Activated CD4-positive, alpha-beta T cell treated with anti-CD3 and anti-CD28 coated beads for 36 hours (primary cell): Measurements from ENCODE around the gene CEP162. TPM values are rescaled to one million over a fixed set of nuclear protein-coding genes. Genes with fewer than 3 reads are reported as not detected.

Experiments used
- ATAC-seq: fragments of 200-7000 bp; cut with Tn5 transposase; one replicate; pipeline ENCODE4 v1.10.0; 2021; ENCODE audit warnings: mild to moderate bottlenecking, moderate library complexity
- CTCF ChIA-PET: fragments of 350-600 bp; sonication (Branson Sonifier 250); formaldehyde crosslinking; loops from one replicate; lab custom pipeline; 2021; ENCODE audit warnings: antibody characterized with exemption; lab: Charles Lee
- POLR2A ChIA-PET: fragments of 350-600 bp; sonication (Branson Sonifier 250); formaldehyde crosslinking; loops from one replicate; lab custom pipeline; 2021; ENCODE audit warnings: antibody characterized with exemption, inconsistent platforms; lab: Charles Lee
- DNase-seq: peaks from one replicate; pipeline ENCODE4 v3.0.0-alpha.2; 2020
- H3K27ac Mint-ChIP-seq: one replicate; pipeline ENCODE4 v1.8.0; 2021; ENCODE audit warnings: mixed read lengths
- H3K27me3 Mint-ChIP-seq: one replicate; pipeline ENCODE4 v1.8.0; 2021; ENCODE audit warnings: mixed read lengths
- H3K36me3 Mint-ChIP-seq: one replicate; pipeline ENCODE4 v1.8.0; 2021; ENCODE audit warnings: low read depth, mixed read lengths
- H3K4me1 Mint-ChIP-seq: one replicate; pipeline ENCODE4 v1.8.0; 2021; ENCODE audit warnings: mixed read lengths
- H3K4me3 Mint-ChIP-seq: one replicate; pipeline ENCODE4 v1.8.0; 2021; ENCODE audit warnings: mild to moderate bottlenecking, moderate library complexity, mixed read lengths
- H3K9me3 Mint-ChIP-seq: one replicate; pipeline ENCODE4 v1.8.0; 2021; ENCODE audit warnings: low read depth, mixed read lengths
- intact Hi-C, 2 experiments: fragments of 100-400 bp; cut with DNase I in 1 of 2; cut with micrococcal nuclease in 1 of 2; formaldehyde crosslinking; loops; one replicate each; pipeline versions ENCODE4 v1.14.2 to v1.15.1; 2022 to 2024; cut with DNase I, micrococcal nuclease
- total RNA-seq, 2 experiments: library from RNA; stranded (reverse); gene quantifications; one replicate each; pipeline ENCODE4 v1.2.3, GENCODE V29; 2021

Gene CEP162, protein sequence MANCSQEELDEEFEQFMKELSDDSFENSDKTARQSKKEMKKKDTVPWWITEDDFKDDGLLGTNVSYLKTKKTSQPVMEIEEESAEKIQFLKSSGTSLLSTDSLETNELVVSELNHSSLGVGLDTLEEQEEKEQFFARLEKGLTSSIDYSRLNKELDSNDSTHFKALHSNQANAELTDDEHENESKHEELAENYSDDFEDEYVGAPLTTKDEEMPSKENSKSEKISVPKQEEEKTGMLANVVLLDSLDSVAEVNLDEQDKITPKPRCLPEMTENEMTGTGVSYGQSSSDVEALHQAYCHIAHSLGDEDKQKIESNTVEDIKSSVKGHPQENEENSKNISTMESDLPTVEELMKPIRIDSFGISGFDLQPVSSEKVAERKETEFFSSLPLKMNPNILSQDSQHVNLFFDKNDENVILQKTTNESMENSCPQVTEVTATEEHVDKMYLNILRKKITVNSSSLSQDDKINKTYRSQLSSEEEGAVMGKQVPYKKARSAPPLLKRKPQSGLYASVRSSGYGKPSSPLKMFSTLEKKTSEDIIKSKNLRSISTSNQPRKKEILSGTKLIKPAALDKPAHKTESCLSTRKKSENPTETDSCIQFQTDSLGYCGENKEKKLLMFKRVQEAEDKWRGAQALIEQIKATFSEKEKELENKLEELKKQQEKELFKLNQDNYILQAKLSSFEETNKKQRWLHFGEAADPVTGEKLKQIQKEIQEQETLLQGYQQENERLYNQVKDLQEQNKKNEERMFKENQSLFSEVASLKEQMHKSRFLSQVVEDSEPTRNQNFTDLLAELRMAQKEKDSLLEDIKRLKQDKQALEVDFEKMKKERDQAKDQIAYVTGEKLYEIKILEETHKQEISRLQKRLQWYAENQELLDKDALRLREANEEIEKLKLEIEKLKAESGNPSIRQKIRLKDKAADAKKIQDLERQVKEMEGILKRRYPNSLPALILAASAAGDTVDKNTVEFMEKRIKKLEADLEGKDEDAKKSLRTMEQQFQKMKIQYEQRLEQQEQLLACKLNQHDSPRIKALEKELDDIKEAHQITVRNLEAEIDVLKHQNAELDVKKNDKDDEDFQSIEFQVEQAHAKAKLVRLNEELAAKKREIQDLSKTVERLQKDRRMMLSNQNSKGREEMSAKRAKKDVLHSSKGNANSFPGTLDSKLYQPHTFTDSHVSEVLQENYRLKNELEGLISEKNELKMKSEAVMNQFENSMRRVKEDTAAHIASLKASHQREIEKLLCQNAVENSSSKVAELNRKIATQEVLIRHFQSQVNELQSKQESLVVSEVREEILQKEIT (N-terminal part only)
- 1 to 10 TPM; 7.2 to 7.3 TPM for total RNA-seq

DNA sequence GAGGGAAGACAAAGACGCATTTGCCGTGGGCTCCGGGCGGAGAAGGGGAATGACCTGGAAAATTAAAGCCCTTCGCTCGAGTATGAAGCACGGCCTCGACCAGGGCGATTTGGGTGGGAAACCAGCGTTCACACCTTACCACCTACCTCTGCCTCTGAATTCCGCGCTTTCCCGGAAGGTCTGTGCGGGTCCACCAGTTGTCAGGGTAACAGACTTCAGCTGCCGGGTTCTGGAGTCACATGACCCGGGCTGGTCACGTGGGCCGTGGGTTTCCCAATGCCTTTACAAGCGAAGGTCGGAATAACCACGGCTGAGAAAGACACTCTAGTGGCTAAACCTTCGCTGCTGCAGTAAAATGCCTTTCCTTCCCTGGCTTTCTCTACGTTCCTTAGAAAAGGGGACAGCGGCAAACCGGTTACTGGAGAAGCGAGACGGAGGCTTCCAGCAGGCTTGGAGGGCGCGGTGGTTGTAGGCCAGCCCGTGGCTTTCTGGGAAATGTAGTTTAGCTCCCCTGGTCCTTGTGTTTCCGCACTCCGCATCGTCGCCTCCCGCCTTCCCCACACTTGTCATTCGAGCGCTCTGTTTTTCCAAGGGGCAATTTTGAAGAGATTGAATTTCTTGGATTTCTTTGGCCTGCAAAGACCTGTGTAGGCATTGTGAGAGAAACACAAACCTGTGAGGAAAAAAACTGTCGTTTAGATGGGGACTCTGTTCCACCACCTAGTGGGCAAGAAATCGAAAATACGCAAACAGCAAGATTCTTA is at the start of gene CEP162:
TSS of gene CEP162 (minus strand) at position 210 of the 764 bp plus-strand sequence. CDS start 1,250 bp downstream, outside the sequence.
- DNase-seq (peak; percentile 93), ATAC-seq (peak; percentile 96)
- peak within 1 kb of the TSS; percentile 92 for H3K27ac Mint-ChIP-seq
- POLR2A ChIA-PET = interaction anchor here (0.8 kb wide), 1 partner anchor 67 kb away, joined by 3 read pairs; no protein-coding TSS in a partner anchor
- intact Hi-C loops = loop anchor here (1.0 to 10.0 kb wide), 10 partner anchors 343 to 1980 kb away; partner anchors contain the start of genes CYB5R4 (in 2 of the 2), UBE3D (in 2 of the 2), DOP1A (in 1 of the 2) and IBTK (in 1 of the 2)
- H3K36me3 Mint-ChIP-seq = no peaks in the 10 kb centered on the region
- H3K4me1 Mint-ChIP-seq = peaks cover 12% of the 10 kb centered on the region
- peak within 1 kb of the TSS; percentile 84 for H3K4me3 Mint-ChIP-seq
- H3K9me3 Mint-ChIP-seq = no peaks in the 10 kb centered on the region
- CTCF ChIA-PET = interaction anchor here (0.7 to 2.1 kb wide), 15 partner anchors 8 to 368 kb away, joined by 3 to 15 read pairs (median 4); partner anchors contain the start of gene CYB5R4
- H3K27me3 Mint-ChIP-seq = peaks cover 5% of the 10 kb centered on the region

DNA sequence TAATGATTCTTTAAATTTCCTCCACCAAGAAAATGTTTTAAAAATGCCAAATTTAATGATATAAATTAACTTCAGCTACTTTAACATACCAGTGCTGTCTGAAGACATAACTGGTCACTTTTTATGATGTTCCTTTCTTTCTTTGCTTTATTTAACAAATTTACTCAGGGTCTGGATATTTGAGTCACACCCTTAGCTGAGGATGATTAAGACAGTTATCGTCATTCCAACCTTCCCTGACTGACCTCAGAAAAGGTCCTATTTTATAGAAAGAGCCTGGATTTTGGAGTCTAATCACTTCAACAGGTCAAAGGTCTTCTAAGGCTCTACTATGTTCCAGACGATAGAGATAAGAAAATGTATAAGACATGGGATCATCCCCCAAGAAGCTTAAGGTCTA is 47.4 kb upstream of the CEP162 start:
- no peak overlapping the region for H3K4me3 Mint-ChIP-seq
- no peaks in the 10 kb centered on the region for H3K4me1 Mint-ChIP-seq
- ATAC-seq = no peak
- no peak for DNase-seq
- no peak overlapping the region for H3K27ac Mint-ChIP-seq
- intact Hi-C loops = no loop called here
- ChIA-PET POLR2A (no interaction called here), CTCF (no interaction called here)
- H3K36me3 Mint-ChIP-seq = no peaks in the 10 kb centered on the region
- H3K9me3 Mint-ChIP-seq = no peaks in the 10 kb centered on the region
- H3K27me3 Mint-ChIP-seq = peaks cover 17% of the 10 kb centered on the region

DNA sequence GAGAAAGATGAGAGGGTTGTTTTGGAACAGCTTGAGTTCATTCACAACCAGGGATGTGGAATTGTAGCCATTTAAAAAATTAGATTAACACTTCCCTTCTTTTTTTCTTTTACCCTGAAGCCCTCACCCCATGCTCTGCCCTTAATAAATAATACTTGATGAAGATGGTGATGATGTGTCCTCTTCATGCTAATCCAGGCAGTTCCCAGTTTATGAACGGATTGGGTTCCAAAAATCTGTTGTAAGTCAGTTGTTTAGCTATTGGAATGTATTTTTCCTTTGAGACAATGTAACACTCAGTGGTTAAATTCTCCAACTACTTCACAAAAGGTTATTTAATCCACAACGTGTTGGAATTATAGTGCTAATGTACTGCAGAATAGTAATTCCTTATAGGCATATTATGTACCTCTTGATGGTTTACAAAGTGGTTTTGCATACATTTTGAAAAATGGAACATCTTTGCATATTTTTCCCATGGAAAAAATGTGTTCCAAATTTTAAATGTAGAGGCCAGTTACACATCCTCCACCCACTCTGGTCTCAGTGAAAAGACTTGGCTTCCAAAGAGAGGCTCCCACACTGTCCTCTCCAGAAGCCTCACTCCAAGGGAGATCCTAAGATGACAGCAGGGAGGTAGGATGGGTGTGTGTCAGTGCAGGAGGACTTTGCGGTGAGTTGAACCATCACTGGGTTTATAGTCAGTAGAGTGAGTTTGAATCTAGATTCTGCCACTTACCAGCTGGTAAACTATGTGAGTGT is 45.8 kb upstream of the CEP162 start:
- H3K27ac Mint-ChIP-seq = no peak overlapping the region
- H3K27me3 Mint-ChIP-seq = peaks cover 17% of the 10 kb centered on the region
- ATAC-seq (no peak), DNase-seq (no peak)
- CTCF ChIA-PET = no interaction called here
- no peak overlapping the region for H3K4me3 Mint-ChIP-seq
- no peaks in the 10 kb centered on the region for H3K4me1 Mint-ChIP-seq
- H3K9me3 Mint-ChIP-seq = no peaks in the 10 kb centered on the region
- intact Hi-C loops = no loop called here
- POLR2A ChIA-PET = no interaction called here
- no peaks in the 10 kb centered on the region for H3K36me3 Mint-ChIP-seq

DNA sequence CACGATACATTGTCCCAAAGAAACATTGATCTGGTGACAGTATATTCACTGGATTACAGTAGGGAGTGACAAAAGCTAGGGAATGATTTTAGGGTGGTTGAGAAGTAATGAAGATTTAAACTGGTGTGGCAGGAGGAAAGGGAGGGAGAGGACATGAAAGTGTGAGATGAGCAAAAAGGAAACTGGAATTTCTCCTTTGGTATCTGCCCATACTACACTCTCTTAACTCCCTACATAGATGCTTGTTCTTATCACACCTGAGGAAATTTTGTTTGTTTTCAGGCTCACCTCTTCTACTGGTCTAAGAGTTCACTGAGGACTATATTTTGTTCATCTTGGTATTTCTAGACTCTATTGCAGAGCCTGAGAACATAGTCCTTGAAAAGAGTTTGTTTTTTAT is 44.9 kb upstream of the CEP162 start:
- intact Hi-C loops = no loop called here
- no peaks in the 10 kb centered on the region for H3K9me3 Mint-ChIP-seq
- no peak for ATAC-seq
- H3K4me1 Mint-ChIP-seq = no peaks in the 10 kb centered on the region
- H3K27ac Mint-ChIP-seq = no peak overlapping the region
- POLR2A ChIA-PET = no interaction called here
- H3K36me3 Mint-ChIP-seq = no peaks in the 10 kb centered on the region
- H3K27me3 Mint-ChIP-seq = peaks cover 17% of the 10 kb centered on the region
- DNase-seq = no peak
- no peak overlapping the region for H3K4me3 Mint-ChIP-seq
- CTCF ChIA-PET = no interaction called here

DNA sequence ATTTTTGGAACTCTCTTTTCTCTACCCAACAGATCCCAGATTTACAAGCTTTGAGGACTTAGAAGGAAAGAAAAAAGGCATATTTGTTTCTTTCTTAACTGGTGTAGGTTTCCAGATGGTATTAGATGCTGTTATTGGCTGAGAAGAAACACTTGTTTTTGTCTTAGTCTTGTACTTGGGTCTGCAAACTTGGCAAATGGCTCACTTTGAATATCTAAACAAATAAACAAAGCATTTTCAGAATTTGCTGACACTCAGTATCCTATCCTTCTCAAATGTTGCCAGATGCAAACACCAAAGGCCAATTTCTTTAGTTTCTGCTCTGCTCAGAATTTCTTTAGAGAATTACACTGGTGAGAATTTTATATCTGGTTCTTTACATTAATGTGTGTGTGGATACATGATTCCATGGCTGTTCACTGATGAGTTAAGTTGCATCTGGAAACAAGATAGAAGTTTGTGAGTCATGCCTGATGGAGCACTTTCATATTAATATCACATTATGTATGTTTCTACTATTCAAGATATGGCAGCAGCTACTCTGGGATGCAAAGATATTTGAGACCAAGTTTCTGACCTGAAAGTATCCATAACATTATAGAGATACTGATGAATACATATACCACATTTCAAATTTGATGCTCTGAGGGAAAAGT is 43.7 kb upstream of the CEP162 start:
- H3K27me3 Mint-ChIP-seq = peaks cover 16% of the 10 kb centered on the region
- ATAC-seq (no peak), DNase-seq (no peak)
- no peaks in the 10 kb centered on the region for H3K4me1 Mint-ChIP-seq
- intact Hi-C loops = no loop called here
- H3K27ac Mint-ChIP-seq = no peak overlapping the region
- H3K9me3 Mint-ChIP-seq = no peaks in the 10 kb centered on the region
- no peak overlapping the region for H3K4me3 Mint-ChIP-seq
- ChIA-PET POLR2A (no interaction called here), CTCF (no interaction called here)
- H3K36me3 Mint-ChIP-seq = no peaks in the 10 kb centered on the region

DNA sequence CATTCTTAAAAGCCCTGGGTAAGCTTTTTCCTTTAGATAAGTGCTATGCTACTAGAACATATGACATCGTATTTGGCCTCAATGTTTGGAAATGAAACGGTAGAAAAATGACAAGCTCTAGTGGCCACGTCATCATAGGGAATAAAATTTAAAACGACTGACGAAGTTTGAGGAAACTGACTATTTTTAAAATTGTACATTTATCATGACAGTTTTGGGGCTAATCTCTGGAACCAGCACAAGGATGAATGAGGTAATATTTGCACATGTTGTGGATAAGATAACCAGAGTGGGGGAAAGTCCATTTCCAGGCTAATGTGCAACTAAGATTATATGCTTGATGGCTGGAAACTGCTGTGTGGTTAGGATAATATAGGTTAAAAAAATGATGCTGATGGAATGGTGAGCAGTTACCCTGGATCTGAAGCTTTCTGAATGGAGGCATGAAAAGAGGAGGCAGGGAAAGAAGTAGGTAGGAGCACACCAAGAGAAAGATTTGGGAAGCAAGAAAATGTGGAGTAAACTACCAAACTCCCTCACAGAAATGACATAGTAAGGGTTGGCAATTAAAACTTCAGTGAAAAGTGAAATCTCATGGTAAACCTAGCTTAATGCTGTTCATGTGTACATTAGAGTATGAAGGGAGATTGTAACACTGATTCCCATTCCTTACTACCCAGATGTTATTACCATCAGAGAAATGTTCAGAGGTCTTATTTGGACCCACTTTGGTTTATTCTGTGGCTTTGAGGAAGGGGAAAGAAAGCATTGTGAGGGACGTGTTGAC is 42.7 kb upstream of the CEP162 start:
- intact Hi-C loops = no loop called here
- CTCF ChIA-PET = interaction anchor here (0.7 kb wide), 1 partner anchor 9 kb away, joined by 3 read pairs; no protein-coding TSS in a partner anchor

DNA sequence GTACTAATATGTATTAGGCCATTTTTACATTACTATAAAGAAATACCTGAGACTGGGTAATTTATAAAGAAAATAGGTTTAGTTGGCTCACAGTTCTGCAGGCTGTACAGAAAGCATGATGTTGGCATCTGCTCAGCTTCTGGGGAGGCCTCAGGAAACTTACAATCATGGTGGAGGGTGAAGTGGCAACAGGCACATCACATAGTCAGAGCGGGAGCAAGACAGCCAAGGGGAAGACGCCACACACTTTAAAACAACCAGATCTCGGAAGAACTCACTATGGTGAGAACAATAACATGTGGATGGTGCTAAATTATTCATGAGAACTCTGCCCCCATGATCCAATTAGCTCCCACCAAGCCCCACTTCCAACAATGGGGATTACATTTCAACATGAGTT is 41.3 kb upstream of the CEP162 start:
- no peaks in the 10 kb centered on the region for H3K4me1 Mint-ChIP-seq
- no peaks in the 10 kb centered on the region for H3K36me3 Mint-ChIP-seq
- no peaks in the 10 kb centered on the region for H3K9me3 Mint-ChIP-seq
- ChIA-PET CTCF (no interaction called here), POLR2A (no interaction called here)
- DNase-seq (no peak), ATAC-seq (no peak)
- H3K27me3 Mint-ChIP-seq = peaks cover 20% of the 10 kb centered on the region
- intact Hi-C loops = no loop called here
- no peak overlapping the region for H3K4me3 Mint-ChIP-seq
- no peak overlapping the region for H3K27ac Mint-ChIP-seq

More for the DNA sequence above, 42.7 kb upstream of the CEP162 start:
- no peak for ATAC-seq
- Mint-ChIP-seq H3K27me3 (peaks cover 21% of the 10 kb centered on the region), H3K9me3 (no peaks in the 10 kb centered on the region), H3K36me3 (no peaks in the 10 kb centered on the region), H3K4me3 (no peak overlapping the region), H3K4me1 (no peaks in the 10 kb centered on the region), H3K27ac (no peak overlapping the region)
- POLR2A ChIA-PET = no interaction called here
- DNase-seq = no peak

DNA sequence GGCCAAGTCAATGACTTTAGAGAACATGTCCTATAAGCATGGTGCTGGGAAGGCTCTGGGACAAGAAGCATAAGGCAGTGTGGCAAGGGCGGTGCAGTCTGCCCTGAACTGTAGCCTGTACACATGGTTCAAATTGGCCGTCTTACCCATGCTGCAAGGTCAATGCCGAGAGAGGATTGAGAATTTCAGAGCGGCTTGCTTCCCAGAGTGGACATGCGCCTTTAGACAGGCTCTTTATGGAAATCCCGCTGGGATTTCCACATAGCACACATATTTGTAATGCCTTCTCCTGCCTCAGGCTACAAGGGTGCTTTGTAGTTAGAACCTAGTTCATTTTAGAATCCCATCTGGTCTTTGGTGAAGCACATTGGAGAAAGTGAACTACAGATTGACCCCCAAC is 36.1 kb upstream of the CEP162 start:
- Mint-ChIP-seq H3K9me3 (no peaks in the 10 kb centered on the region), H3K27ac (no peak overlapping the region), H3K4me1 (no peaks in the 10 kb centered on the region), H3K27me3 (peaks cover 12% of the 10 kb centered on the region), H3K36me3 (no peaks in the 10 kb centered on the region), H3K4me3 (no peak overlapping the region)
- DNase-seq = no peak
- intact Hi-C loops = no loop called here
- ATAC-seq = no peak
- POLR2A ChIA-PET = no interaction called here
- CTCF ChIA-PET = no interaction called here

DNA sequence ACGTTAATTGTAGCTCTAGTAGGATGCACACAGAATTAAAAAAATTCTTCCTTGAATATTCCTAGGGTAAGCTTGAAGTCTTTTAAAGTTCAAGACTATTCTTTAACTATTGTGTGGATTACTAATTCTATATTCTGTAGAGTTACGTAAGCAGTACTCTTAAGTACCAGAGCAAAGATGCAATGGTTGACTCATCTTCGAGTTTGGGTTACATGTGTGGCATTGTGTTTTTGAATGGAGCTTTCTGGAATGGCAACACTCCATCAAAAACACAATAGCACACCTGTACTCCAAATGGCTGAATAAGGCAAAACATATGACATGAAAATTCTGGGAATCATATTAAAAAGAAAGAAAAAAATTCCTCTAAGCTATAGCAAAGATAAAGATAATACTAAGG is 33.5 kb upstream of the CEP162 start:
- Mint-ChIP-seq H3K27me3 (peaks cover 13% of the 10 kb centered on the region), H3K27ac (no peak overlapping the region), H3K4me3 (no peak overlapping the region), H3K9me3 (no peaks in the 10 kb centered on the region), H3K36me3 (no peaks in the 10 kb centered on the region), H3K4me1 (no peaks in the 10 kb centered on the region)
- ChIA-PET CTCF (no interaction called here), POLR2A (no interaction called here)
- intact Hi-C loops = no loop called here
- DNase-seq = no peak
- ATAC-seq = no peak
